HEK293 (cell line): ENCODE data around the gene UNC80.

Source experiments
- CTCF ChIA-PET: fragments of 350-600 bp; formaldehyde crosslinking; extraction: SDS; loops from one replicate; lab custom pipeline; 2021; ENCODE audit warnings: antibody characterized with exemption; lab: Yijun Ruan, JAX
- POLR2A ChIA-PET: fragments of 300-600 bp; formaldehyde crosslinking; extraction: SDS; loops from one replicate; lab custom pipeline; 2020; ENCODE audit warnings: antibody characterized with exemption, inconsistent platforms; lab: Yijun Ruan, JAX
- H3K27ac ChIP-seq: fragments of 200-500 bp; sonication (Bioruptor generic); 2 replicates; pipeline ENCODE4 v1.5.1; 2014; ENCODE audit warnings: low read depth, low read length, control low read depth, inconsistent platforms; ENCODE audit errors: extremely low read depth
- H3K36me3 ChIP-seq, 2 experiments: fragments of 200-500 bp in 1 of 2; sonication (Bioruptor generic) in 1 of 2; 1 replicate in 1 of 2; 2 replicates in 1 of 2; pipeline ENCODE4 v1.5.1; 2014 to 2017; ENCODE audit warnings: inconsistent platforms in 2 of 2, low read length in 2 of 2; ENCODE audit not compliant: control insufficient read depth in 2 of 2, insufficient read depth in 1 of 2
- H3K4me1 ChIP-seq: fragments of 200-500 bp; sonication (Bioruptor generic); 2 replicates; pipeline ENCODE4 v1.5.1; 2014; ENCODE audit warnings: mild to moderate bottlenecking, low read length, inconsistent platforms; ENCODE audit not compliant: control insufficient read depth, insufficient read depth
- H3K4me3 ChIP-seq: 2 replicates; pipeline ENCODE4 v1.5.1; 2011; ENCODE audit warnings: low read depth, mild to moderate bottlenecking, control low read depth, low read length, moderate library complexity
- H3K9me3 ChIP-seq: fragments of 200-500 bp; sonication (Bioruptor generic); 2 replicates; pipeline ENCODE4 v1.5.1; 2014; ENCODE audit warnings: low read depth, low read length, inconsistent platforms; ENCODE audit not compliant: control insufficient read depth, insufficient read depth
- BCL11A ChIP-seq: fragments of 450-650 bp; formaldehyde crosslinking; IDR thresholded peaks from 2 replicates; pipeline ENCODE4 v1.5.1; 2016; ENCODE audit warnings: low read depth, missing biosample characterization, missing genetic modification characterization
- CTCF ChIP-seq: fragments of 450-650 bp; formaldehyde crosslinking; IDR thresholded peaks from 2 replicates; pipeline ENCODE4 v1.5.1; 2016; ENCODE audit warnings: missing biosample characterization, missing genetic modification characterization
- GLI4 ChIP-seq: fragments of 450-650 bp; formaldehyde crosslinking; IDR thresholded peaks from 2 replicates; pipeline ENCODE4 v1.5.1; 2016; ENCODE audit warnings: missing biosample characterization, missing genetic modification characterization
- GLIS2 ChIP-seq: fragments of 450-650 bp; formaldehyde crosslinking; IDR thresholded peaks from 2 replicates; pipeline ENCODE4 v1.5.1; 2016; ENCODE audit warnings: missing biosample characterization, missing genetic modification characterization
- RBAK ChIP-seq: fragments of 450-650 bp; formaldehyde crosslinking; IDR thresholded peaks from 2 replicates; pipeline ENCODE4 v1.5.1; 2016; ENCODE audit warnings: missing biosample characterization, missing genetic modification characterization
- REST ChIP-seq: fragments of 450-650 bp; formaldehyde crosslinking; IDR thresholded peaks from 2 replicates; pipeline ENCODE4 v1.5.1; 2016; ENCODE audit warnings: missing biosample characterization, missing genetic modification characterization
- SETDB1 ChIP-seq: IDR thresholded peaks from one replicate; pipeline ENCODE4 v1.6.1; 2017; ENCODE audit warnings: mild to moderate bottlenecking, low read length, moderate library complexity, mixed read lengths; ENCODE audit not compliant: insufficient read length
- SP3 ChIP-seq: fragments of 450-650 bp; formaldehyde crosslinking; IDR thresholded peaks from 2 replicates; pipeline ENCODE4 v1.5.1; 2016; ENCODE audit warnings: missing biosample characterization, missing genetic modification characterization
- ZFP41 ChIP-seq: fragments of 450-650 bp; formaldehyde crosslinking; IDR thresholded peaks from 2 replicates; pipeline ENCODE4 v1.5.1; 2016; ENCODE audit warnings: missing biosample characterization, missing genetic modification characterization, borderline replicate concordance
- ZFP69B ChIP-seq: fragments of 450-650 bp; formaldehyde crosslinking; IDR thresholded peaks from 2 replicates; pipeline ENCODE4 v1.5.1; 2016; ENCODE audit warnings: missing biosample characterization, missing genetic modification characterization
- ZNF132 ChIP-seq: fragments of 450-650 bp; formaldehyde crosslinking; IDR thresholded peaks from 2 replicates; pipeline ENCODE4 v1.5.1; 2017; ENCODE audit warnings: missing biosample characterization, missing genetic modification characterization, borderline replicate concordance
- ZNF211 ChIP-seq: fragments of 450-650 bp; formaldehyde crosslinking; IDR thresholded peaks from 2 replicates; pipeline ENCODE4 v1.5.1; 2016; ENCODE audit warnings: low read depth, missing biosample characterization, missing genetic modification characterization
- ZNF37A ChIP-seq: fragments of 450-650 bp; IDR thresholded peaks from 2 replicates; pipeline ENCODE4 v1.5.1; 2018; ENCODE audit warnings: missing biosample characterization, missing genetic modification characterization
- ZNF391 ChIP-seq: fragments of 450-650 bp; formaldehyde crosslinking; IDR thresholded peaks from 2 replicates; pipeline ENCODE4 v1.5.1; 2016; ENCODE audit warnings: low read depth, missing biosample characterization, missing genetic modification characterization, borderline replicate concordance
- ZNF514 ChIP-seq: fragments of 450-650 bp; formaldehyde crosslinking; IDR thresholded peaks from 2 replicates; pipeline ENCODE4 v1.5.1; 2016; ENCODE audit warnings: missing biosample characterization, missing genetic modification characterization
- ZNF521 ChIP-seq: fragments of 450-650 bp; formaldehyde crosslinking; IDR thresholded peaks from 2 replicates; pipeline ENCODE4 v1.5.1; 2017; ENCODE audit warnings: missing biosample characterization, mild to moderate bottlenecking, missing genetic modification characterization
- ZNF585B ChIP-seq: fragments of 450-650 bp; formaldehyde crosslinking; IDR thresholded peaks from 2 replicates; pipeline ENCODE4 v1.5.1; 2016; ENCODE audit warnings: missing biosample characterization, missing genetic modification characterization
- ZNF621 ChIP-seq: fragments of 450-650 bp; formaldehyde crosslinking; IDR thresholded peaks from 2 replicates; pipeline ENCODE4 v1.5.1; 2017; ENCODE audit warnings: missing biosample characterization, missing genetic modification characterization
- ZNF707 ChIP-seq: fragments of 450-650 bp; formaldehyde crosslinking; IDR thresholded peaks from 2 replicates; pipeline ENCODE4 v1.5.1; 2016; ENCODE audit warnings: missing biosample characterization, missing genetic modification characterization
- ZNF76 ChIP-seq: fragments of 450-650 bp; formaldehyde crosslinking; IDR thresholded peaks from 2 replicates; pipeline ENCODE4; 2016; ENCODE audit warnings: low read depth, missing biosample characterization, missing genetic modification characterization, borderline replicate concordance
- ZNF785 ChIP-seq: fragments of 450-650 bp; formaldehyde crosslinking; IDR thresholded peaks from 2 replicates; pipeline ENCODE4 v1.5.1; 2016; ENCODE audit warnings: missing biosample characterization, missing genetic modification characterization
- ZNF791 ChIP-seq: fragments of 450-650 bp; formaldehyde crosslinking; IDR thresholded peaks from 2 replicates; pipeline ENCODE4 v1.5.1; 2016; ENCODE audit warnings: missing biosample characterization, missing genetic modification characterization
- ZNF830 ChIP-seq: fragments of 450-650 bp; IDR thresholded peaks from 2 replicates; pipeline ENCODE4 v1.5.0; 2018; ENCODE audit warnings: missing biosample characterization, missing genetic modification characterization, low read depth, mild to moderate bottlenecking, moderate library complexity
- ZSCAN18 ChIP-seq: fragments of 450-650 bp; formaldehyde crosslinking; IDR thresholded peaks from 2 replicates; pipeline ENCODE4 v1.5.1; 2016; ENCODE audit warnings: missing biosample characterization, missing genetic modification characterization
- ZSCAN5A ChIP-seq: fragments of 450-650 bp; formaldehyde crosslinking; IDR thresholded peaks from 2 replicates; pipeline ENCODE4 v1.5.1; 2016; ENCODE audit warnings: missing biosample characterization, missing genetic modification characterization

The UNC80 gene

GRCh38 chr2:209965723-209966122, 194.1 kb downstream of the UNC80 start (continued):
- TF ChIP-seq ZFP41, result no peak
- TF ChIP-seq GLI4, result no peak
- TF ChIP-seq ZNF707 (tag by site-specific recombination), result no peak

GRCh38 chr2:209969692-209970091, 198.1 kb downstream of the UNC80 start:
- TF ChIP-seq ZSCAN18 (tag by site-specific recombination) (no peak), ZNF514 (tag by site-specific recombination) (no peak), BCL11A (no peak)
- Histone ChIP-seq H3K4me1 (no peaks in the 10 kb centered on the region), H3K9me3 (no peaks in the 10 kb centered on the region), H3K36me3 (no peaks in the 10 kb centered on the region), H3K27ac (no peak overlapping the region), H3K4me3 (no peak overlapping the region)
- ChIA-PET POLR2A (no interaction called here), CTCF (no interaction called here)

GRCh38 chr2:209970271-209970670, 198.6 kb downstream of the UNC80 start:
- POLR2A ChIA-PET, result no interaction called here
- Histone ChIP-seq H3K9me3 (no peaks in the 10 kb centered on the region), H3K27ac (no peak overlapping the region), H3K4me1 (no peaks in the 10 kb centered on the region)
- CTCF ChIA-PET, result interaction anchor here (1.1 kb wide), 1 partner anchor 225 kb away, joined by 3 read pairs; no protein-coding TSS in a partner anchor
- TF ChIP-seq ZNF132 (tag by site-specific recombination) (no peak), ZSCAN5A (tag by site-specific recombination) (no peak), ZNF37A (tag by site-specific recombination) (no peak), ZFP69B (tag by site-specific recombination) (no peak), ZNF785 (tag by site-specific recombination) (no peak), ZNF76 (tag by site-specific recombination) (no peak)
- TF ChIP-seq, all 188 proteins: peak for 0
- H3K4me3 ChIP-seq, result no peak overlapping the region
- H3K36me3 ChIP-seq, result no peaks in the 10 kb centered on the region

GRCh38 chr2:209970711-209971110, 199.1 kb downstream of the UNC80 start:
- H3K27ac ChIP-seq, result no peak overlapping the region
- no peaks in the 10 kb centered on the region for H3K36me3 ChIP-seq
- POLR2A ChIA-PET, result no interaction called here
- H3K4me3 ChIP-seq, result no peak overlapping the region
- CTCF ChIA-PET, result interaction anchor here (0.6 to 1.1 kb wide), 3 partner anchors 10 to 525 kb away, joined by 3 to 6 read pairs (median 3); no protein-coding TSS in a partner anchor
- H3K9me3 ChIP-seq, result no peaks in the 10 kb centered on the region
- H3K4me1 ChIP-seq, result no peaks in the 10 kb centered on the region
- TF ChIP-seq CTCF (tag by site-specific recombination), result no peak
- no peak for TF ChIP-seq ZNF830
- no peak for TF ChIP-seq SETDB1
- TF ChIP-seq ZNF391 (tag by site-specific recombination), result no peak
- no peak for TF ChIP-seq RBAK (tag by site-specific recombination)
- no peak for TF ChIP-seq ZNF791 (tag by site-specific recombination)
- no peak for TF ChIP-seq ZNF211 (tag by site-specific recombination)
- no peak for TF ChIP-seq REST
- no peak for TF ChIP-seq GLIS2 (tag by site-specific recombination)
- TF ChIP-seq ZNF585B (tag by site-specific recombination), result no peak
- TF ChIP-seq SP3, result no peak
- TF ChIP-seq ZNF621, result no peak
- no peak for TF ChIP-seq ZNF521 (tag by site-specific recombination)
